GM19468 (cell line): ENCODE results near the gene BPIFB4.
"Not testable (repeated sequence)": the region's sequence is repeated elsewhere in the genome, so short reads cannot be mapped to it uniquely, and the experiment has no call there.

Source experiments
- ATAC-seq: cut with Tn5 transposase; IDR thresholded peaks from one replicate; pipeline ENCODE4 v1.9.1; 2021; ENCODE audit warnings: mild to moderate bottlenecking, moderate library complexity, moderate number of reproducible peaks; ENCODE audit not compliant: unreplicated experiment; ENCODE audit errors: extremely low read depth

BPIFB4 gene

GRCh38 chr20:33112547-33113386 lies 33.3 kb downstream of the BPIFB4 start:
- no peak for ATAC-seq

DNA sequence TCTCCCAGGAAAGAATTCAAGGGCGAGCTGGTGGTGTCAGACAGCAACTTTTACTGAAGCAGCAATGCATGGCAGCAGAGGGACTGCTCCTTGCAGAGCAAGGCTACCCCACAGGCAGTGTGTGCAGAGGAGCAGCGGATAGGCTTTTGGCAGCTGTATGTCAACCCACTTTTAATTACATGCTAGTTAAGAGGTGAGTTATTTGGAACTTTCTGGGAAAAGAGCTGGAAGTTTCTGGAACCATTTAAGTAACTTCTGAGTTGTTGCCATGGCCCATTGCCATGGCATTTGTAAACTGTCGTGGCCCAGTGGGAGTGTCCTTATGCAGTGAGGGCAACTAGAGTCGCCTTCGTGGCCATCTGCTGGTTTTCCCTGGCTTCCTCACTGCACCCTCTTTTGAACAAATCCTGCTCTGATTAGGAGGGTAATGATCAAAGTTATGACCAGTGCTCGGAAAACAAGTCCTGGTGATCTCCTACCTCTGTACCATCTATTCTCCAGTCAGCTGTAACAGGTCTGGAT lies 34.0 kb downstream of the BPIFB4 start:
- ATAC-seq = no peak

- ATAC-seq = not testable (repeated sequence)
Observed at GRCh38 chr20:33115501-33115900, 36.1 kb downstream of the BPIFB4 start.

- ATAC-seq = no peak
Observed at GRCh38 chr20:33119725-33120720, 40.6 kb downstream of the BPIFB4 start.

DNA sequence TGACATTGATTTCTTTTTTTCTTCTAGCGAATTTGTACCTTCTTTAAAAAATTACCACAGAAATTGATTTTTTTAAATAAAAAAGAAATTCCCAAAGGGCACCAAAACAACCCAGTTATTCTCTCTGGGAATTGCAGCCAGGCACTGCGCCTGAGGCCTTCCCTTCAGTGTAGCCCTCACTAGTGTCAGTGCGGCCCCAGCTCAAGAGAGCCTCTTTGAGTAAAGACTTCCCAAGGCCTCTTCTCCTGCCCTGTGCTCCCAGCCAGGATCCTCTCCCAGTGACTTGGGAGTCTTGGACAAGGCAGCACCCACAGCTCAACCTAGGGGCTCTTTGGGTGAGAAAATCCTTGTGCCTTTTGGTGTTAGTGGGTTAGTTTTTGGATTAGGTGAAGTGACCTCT lies 41.5 kb downstream of the BPIFB4 start:
- ATAC-seq = no peak

GRCh38 chr20:33122297-33122696 lies 42.9 kb downstream of the BPIFB4 start:
- ATAC-seq = not testable (repeated sequence)

DNA sequence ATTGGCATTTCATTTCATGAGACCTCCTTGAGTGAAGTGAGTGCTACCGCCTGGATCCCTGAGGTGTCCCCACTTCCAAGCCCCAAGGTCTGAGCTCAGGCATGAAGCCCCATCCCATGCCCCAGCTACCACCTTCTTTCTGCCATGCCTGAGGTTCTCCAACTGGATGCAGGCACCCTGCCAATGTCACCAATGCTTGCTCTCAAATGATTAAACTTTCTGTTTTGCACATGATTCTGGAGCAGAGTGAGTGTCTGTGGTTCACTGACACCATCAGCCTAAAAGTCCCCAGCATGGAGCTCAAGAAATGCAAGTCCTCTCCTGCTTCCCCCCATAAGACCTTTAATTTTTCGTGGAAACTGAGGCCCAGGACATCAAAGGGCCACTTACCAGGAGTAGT lies 44.8 kb downstream of the BPIFB4 start:
- ATAC-seq = no peak

- no peak for ATAC-seq
Observed at GRCh38 chr20:33124994-33125393, 45.6 kb downstream of the BPIFB4 start.

DNA sequence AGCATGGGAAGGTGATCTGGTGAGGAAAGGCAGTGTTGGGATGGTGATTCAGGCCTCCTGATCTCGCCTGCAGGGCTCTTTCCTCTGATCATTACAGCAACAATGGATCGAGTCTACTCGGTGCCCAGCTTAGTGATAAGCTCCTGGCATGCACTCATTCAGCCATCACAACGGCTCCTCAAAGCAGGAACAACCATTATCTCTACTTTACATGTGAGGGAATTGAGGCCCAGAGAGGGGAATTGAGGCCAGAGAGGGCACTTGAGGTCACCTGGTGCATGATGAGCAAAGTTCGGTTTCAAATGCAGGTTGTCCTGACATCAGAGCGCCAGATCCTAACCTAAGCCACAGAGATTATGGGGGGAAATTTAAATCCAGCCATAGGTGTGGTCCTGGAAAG lies 46.5 kb downstream of the BPIFB4 start:
- ATAC-seq = no peak

DNA sequence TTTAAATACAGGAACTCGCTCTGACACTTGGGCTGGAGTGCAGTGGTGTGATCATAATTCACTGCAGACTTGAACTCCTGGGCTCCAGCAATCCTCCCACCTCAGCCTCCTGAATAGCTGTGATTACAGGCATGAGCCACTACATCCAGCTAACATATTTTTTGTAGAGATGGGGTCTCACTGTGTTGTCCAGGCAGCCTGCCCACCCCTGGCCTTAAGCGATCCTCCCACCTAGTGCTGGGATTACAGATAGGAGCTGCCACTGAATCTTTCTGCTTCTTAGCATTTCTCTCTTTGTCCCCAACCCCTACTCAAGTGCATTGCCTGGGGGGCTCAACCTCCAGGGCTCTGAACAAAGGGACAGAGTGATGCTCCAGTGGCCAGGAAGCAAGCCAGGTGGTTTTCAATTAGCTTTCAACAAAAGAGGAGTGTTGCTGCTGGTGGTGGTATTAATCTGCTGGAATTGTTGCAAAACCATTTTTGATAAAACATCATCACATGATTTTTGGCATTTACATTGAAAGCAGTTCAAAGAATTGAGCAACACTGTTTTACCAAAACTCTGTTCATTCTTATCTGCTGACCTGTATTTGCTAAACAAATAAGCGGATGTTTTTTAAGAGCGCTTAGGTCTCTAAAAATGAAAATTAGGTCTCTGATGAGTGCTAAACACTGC lies 48.1 kb downstream of the BPIFB4 start:
- no peak for ATAC-seq

DNA sequence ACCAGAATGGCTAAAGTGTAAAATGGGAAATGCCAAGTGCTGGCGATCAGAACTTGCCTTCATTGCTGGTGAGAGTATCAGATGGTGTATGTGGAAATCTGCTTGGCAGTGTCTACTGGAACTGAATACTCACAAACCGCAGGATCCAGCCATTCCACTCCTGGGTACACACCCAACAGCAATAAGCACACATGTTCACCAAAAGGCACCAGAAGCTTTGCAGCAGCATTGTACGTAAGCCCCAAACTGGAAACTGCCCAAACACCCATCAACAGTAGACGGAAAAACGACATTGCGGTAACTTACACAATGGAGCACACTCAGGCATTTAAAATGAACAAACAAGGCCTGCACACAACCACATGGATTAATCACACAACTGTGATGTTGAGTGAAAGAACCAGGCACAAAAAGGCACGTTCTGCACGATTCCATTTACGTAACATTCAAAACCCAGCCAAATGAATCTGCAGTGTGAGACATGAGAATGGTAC lies 51.2 kb downstream of the BPIFB4 start:
- no peak for ATAC-seq

GRCh38 chr20:33131949-33132473 lies 52.6 kb downstream of the BPIFB4 start:
- ATAC-seq = no peak

GRCh38 chr20:33132513-33133372 lies 53.3 kb downstream of the BPIFB4 start:
- no peak for ATAC-seq

DNA sequence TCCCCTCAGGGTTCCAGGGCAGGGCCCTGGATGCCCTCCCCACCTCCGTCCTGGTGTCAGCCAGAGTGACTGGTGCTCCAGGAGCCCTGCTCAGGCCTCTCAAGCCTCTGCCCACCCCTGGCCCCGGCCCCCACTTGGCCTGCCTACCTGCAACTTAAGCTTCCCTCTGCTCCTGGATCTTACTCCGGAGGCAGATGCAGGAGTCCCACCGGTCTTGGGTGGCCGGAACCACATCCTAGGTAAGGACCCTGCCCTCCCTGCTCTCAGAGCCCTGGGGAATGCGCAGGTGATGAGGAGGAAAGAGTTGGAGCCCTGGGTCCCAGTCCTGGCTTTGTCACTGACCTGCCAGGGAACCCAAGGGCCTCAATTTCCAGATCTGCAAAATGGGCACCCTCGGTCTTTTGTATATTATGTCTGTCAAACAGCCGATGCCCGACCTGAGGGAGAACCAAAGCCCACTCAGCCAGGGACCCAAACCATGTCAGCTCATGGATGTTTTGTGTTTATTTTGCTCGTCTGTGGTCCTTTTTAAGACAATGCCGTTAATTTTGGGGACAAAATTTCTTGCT lies 54.0 kb downstream of the BPIFB4 start:
- no peak for ATAC-seq

GRCh38 chr20:33137195-33137594 lies 57.8 kb downstream of the BPIFB4 start:
- ATAC-seq = no peak

DNA sequence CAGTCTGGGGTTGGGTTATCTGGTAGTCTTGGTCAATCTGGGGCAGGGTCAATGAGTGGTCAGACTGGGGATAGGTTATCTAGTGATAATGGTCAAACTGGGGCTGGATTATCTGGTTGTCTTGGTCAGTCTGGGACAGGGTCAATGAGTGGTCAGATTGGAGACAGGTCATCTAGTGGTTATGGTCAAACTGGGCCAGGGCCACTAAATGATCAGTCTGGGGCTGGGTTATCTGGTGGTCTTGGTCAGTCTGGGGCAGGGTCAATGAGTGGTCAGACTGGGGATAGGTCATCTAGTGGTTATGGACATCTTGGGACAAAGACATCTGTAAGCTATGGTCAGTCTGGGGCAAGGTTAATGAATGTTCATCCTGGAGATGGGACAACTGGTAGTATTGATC lies 60.0 kb downstream of the BPIFB4 start:
- no peak for ATAC-seq

DNA sequence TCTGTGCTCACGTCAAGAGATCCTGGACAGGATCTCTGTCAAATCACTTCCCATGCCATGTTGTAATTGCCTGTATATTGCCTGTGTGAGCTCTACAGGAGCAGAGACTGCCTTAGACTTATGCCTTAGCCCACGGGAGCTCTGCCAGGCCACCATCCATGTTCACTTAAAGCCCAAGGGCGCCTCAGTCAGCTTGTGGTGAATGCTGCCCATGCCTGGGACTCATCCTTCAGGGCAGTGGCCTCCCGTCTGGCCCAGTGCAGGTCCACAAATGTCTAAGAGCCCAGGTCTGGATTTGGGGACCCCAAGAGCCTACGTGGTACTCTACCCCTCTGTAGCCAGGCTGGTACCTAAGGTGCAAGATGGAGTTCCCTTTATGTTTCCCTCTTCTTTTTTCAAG lies 66.1 kb downstream of the BPIFB4 start:
- ATAC-seq = no peak

DNA sequence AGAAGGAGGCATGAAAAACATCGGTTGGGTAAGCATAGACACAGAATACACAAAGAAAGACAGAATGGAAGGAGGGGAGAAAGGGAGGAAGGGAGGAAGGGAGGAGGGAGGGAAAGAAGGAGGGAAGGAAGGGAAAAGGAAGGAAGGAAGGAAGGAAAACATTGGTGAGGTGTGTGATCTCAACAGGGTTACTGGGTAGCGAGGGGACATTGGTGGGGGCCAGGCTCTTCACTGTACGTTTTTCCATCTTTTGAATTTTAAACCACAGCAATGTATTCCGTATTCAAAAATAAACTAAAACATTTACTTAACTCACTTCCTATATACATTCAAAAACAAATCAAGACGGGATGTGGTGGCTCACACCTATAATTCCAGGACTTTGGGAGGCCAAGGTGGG lies 67.9 kb downstream of the BPIFB4 start:
- no peak for ATAC-seq

DNA sequence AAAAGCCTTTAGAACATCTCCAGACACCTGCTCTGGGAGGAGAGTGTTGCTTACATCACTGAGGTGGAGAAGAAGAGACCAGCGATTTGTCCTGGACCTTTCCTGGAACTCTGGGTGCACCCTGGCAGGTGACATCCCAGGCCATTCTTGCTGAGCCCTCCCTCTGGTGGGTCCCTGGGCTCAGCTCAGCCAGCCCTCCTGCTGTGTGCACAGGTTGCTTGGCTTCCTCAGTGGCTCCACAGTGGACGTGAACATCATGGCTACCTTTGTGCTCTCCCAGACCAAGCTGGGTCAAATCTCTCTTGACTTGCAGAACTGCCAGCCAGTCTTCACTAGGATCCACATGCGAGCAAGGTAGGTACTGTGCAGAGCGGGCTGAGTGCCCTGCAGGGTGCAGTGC lies 68.6 kb downstream of the BPIFB4 start:
- no peak for ATAC-seq
